Caco-2 (cell line): Measurements from ENCODE around the gene RAB40A. TPM values are rescaled to one million over a fixed set of nuclear protein-coding genes. Genes with fewer than 3 reads are reported as not detected.

ENCODE experiments used
- BruUV-seq: library from RNA; stranded (reverse); fragments of 400-500 nt; replicated peaks from 2 replicates; lab custom pipeline; 2021; lab: Mats Ljungman, UMichigan
- CTCF ChIA-PET: fragments of 300-600 bp; sonication (Branson Sonifier 250); formaldehyde crosslinking; loops from one replicate; lab custom pipeline; 2022; ENCODE audit warnings: antibody characterized with exemption; lab: Charles Lee
- POLR2A ChIA-PET: fragments of 300-600 bp; sonication (Branson Sonifier 250); formaldehyde crosslinking; loops from one replicate; lab custom pipeline; 2022; ENCODE audit warnings: antibody characterized with exemption; lab: Charles Lee
- DNase-seq, 2 experiments: peaks; one replicate each; pipeline versions ENCODE4 v3.0.0 to v3.0.0-alpha.2; 2020 to 2022
- H3K27me3 ChIP-seq: replicated peaks from 2 replicates; pipeline ENCODE4 v1.6.0; 2011; ENCODE audit warnings: low read length; ENCODE audit not compliant: control insufficient read depth, insufficient read depth
- H3K36me3 ChIP-seq: 2 replicates; pipeline ENCODE4 v1.5.1; 2011; ENCODE audit warnings: low read length; ENCODE audit not compliant: control insufficient read depth, insufficient read depth
- H3K4me1 ChIP-seq: fragments of 250-450 bp; sonication (Bioruptor Pico); 2 replicates; pipeline ENCODE4 v1.5.1; 2020; ENCODE audit warnings: mild to moderate bottlenecking
- H3K4me3 ChIP-seq: 2 replicates; pipeline ENCODE4 v1.5.1; 2011; ENCODE audit warnings: low read depth, mild to moderate bottlenecking, control low read depth, low read length
- H3K9me3 ChIP-seq: fragments of 250-450 bp; sonication (Bioruptor Pico); 2 replicates; pipeline ENCODE4 v1.5.1; 2020; ENCODE audit warnings: mild to moderate bottlenecking, moderate library complexity
- H3K27ac Mint-ChIP-seq: one replicate; pipeline ENCODE4 v1.8.0; 2022; ENCODE audit warnings: mixed read lengths; ENCODE audit not compliant: unreplicated experiment
- H3K27me3 Mint-ChIP-seq: one replicate; pipeline ENCODE4 v1.8.0; 2022; ENCODE audit warnings: mixed read lengths; ENCODE audit not compliant: insufficient read depth, unreplicated experiment
- H3K36me3 Mint-ChIP-seq: one replicate; pipeline ENCODE4 v1.8.0; 2022; ENCODE audit warnings: mild to moderate bottlenecking, mixed read lengths; ENCODE audit not compliant: insufficient read depth, unreplicated experiment
- H3K4me1 Mint-ChIP-seq: one replicate; pipeline ENCODE4 v1.8.0; 2022; ENCODE audit warnings: low read depth, mixed read lengths; ENCODE audit not compliant: unreplicated experiment
- H3K4me3 Mint-ChIP-seq: one replicate; pipeline ENCODE4 v1.8.0; 2022; ENCODE audit warnings: mild to moderate bottlenecking, moderate library complexity, mixed read lengths; ENCODE audit not compliant: unreplicated experiment
- H3K9me3 Mint-ChIP-seq: one replicate; pipeline ENCODE4 v1.8.0; 2022; ENCODE audit warnings: mixed read lengths; ENCODE audit not compliant: unreplicated experiment
- intact Hi-C: fragments of 100-400 bp; cut with micrococcal nuclease; formaldehyde crosslinking; loops from one replicate; pipeline ENCODE4 v1.10.0; 2022; ENCODE audit not compliant: unreplicated experiment
- total RNA-seq: library from RNA; stranded (reverse); gene quantifications from 2 replicates; pipeline ENCODE4 v1.2.3, GENCODE V29; 2022
- TF ChIP-seq, protein P1 (sequence below), 2 experiments: fragments of 200-600 bp in 1 of 2; IDR thresholded peaks; 1 replicate in 1 of 2; 2 replicates in 1 of 2; pipeline versions ENCODE4 v1.5.1 to v1.8.0; 2011 to 2022; ENCODE audit warnings: antibody characterized with exemption in 1 of 2, control low read depth in 1 of 2, inconsistent platforms in 1 of 2, low read depth in 1 of 2, low read length in 1 of 2, mild to moderate bottlenecking in 1 of 2, moderate library complexity in 1 of 2; ENCODE audit not compliant: insufficient read depth in 1 of 2, severe bottlenecking in 1 of 2, unreplicated experiment in 1 of 2

RAB40A gene
- total RNA-seq, 1 experiment from 2014 or later: not detected

DNA sequence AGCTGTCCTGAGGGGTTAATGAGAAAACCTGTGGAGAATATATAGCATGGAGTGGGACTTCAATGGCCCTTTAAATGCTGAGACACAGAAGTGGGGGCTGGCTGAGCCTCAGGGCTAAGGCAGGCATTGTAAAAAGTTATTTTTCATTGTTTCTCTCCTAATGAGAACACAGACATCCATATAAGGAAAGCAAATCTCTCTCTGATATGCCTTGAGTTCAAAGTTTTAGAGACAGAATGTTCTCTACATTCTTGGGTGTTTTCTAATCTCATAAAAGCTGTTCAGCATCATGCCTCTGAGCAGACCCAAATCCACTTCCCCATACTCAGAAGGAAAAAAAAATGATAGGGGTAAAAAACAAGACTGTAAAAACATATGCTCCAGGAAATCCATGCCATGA lies 16.8 kb upstream of the RAB40A start:
- ChIA-PET CTCF (interaction anchor here (1.3 kb wide), 1 partner anchor 94 kb away, joined by 4 read pairs; no protein-coding TSS in a partner anchor), POLR2A (no interaction called here)
- Histone ChIP-seq H3K36me3 (no peaks in the 10 kb centered on the region), H3K27me3 (no peaks in the 10 kb centered on the region), H3K9me3 (no peaks in the 10 kb centered on the region), H3K4me1 (peaks cover 5% of the 10 kb centered on the region; the same call in 1 of the 2 replicates), H3K4me3 (no peak overlapping the region)
- Mint-ChIP-seq H3K4me1 (no peaks in the 10 kb centered on the region), H3K9me3 (no peaks in the 10 kb centered on the region), H3K27me3 (no peaks in the 10 kb centered on the region), H3K4me3 (no peak overlapping the region), H3K36me3 (no peaks in the 10 kb centered on the region), H3K27ac (no peak overlapping the region)
- DNase-seq: no peak
- no TSS peak for BruUV-seq
- intact Hi-C loops: no loop called here
- TF ChIP-seq, protein P1, sequence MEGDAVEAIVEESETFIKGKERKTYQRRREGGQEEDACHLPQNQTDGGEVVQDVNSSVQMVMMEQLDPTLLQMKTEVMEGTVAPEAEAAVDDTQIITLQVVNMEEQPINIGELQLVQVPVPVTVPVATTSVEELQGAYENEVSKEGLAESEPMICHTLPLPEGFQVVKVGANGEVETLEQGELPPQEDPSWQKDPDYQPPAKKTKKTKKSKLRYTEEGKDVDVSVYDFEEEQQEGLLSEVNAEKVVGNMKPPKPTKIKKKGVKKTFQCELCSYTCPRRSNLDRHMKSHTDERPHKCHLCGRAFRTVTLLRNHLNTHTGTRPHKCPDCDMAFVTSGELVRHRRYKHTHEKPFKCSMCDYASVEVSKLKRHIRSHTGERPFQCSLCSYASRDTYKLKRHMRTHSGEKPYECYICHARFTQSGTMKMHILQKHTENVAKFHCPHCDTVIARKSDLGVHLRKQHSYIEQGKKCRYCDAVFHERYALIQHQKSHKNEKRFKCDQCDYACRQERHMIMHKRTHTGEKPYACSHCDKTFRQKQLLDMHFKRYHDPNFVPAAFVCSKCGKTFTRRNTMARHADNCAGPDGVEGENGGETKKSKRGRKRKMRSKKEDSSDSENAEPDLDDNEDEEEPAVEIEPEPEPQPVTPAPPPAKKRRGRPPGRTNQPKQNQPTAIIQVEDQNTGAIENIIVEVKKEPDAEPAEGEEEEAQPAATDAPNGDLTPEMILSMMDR (IDR thresholded peaks at IDR 0.05; ENCODE audit: insufficient read depth in 1 of 2, low read depth in 1 of 2, low read length in 1 of 2, severe bottlenecking in 1 of 2, unreplicated experiment in 1 of 2): no peak

DNA sequence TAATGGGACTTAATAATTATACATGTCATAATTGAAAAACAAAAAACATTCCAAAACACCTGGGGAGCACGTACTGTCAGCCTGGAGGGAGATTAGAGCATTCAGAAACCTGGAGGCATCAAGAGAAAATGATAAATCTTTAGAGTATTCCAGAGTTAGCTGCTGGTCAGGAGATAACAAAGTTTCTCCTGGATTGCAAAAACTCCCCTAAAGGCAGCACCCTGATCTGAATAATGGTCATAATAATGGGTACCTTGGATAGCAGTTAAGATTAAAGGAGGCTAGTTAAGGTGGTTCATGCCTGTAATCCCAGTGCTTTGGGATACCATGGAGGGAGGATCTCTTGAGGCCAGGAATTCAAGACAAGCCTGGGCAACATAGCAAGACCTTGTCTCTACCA lies 15.9 kb upstream of the RAB40A start:
- intact Hi-C loops: no loop called here
- H3K4me3 ChIP-seq: no peak overlapping the region
- ChIA-PET POLR2A (no interaction called here), CTCF (no interaction called here)
- Mint-ChIP-seq H3K4me3 (no peak overlapping the region), H3K27me3 (no peaks in the 10 kb centered on the region), H3K36me3 (no peaks in the 10 kb centered on the region), H3K4me1 (no peaks in the 10 kb centered on the region), H3K9me3 (no peaks in the 10 kb centered on the region), H3K27ac (no peak overlapping the region)
- DNase-seq: no peak
- H3K36me3 ChIP-seq: no peaks in the 10 kb centered on the region
- TF ChIP-seq, protein P1 (IDR thresholded peaks at IDR 0.05; ENCODE audit: insufficient read depth in 1 of 2, low read depth in 1 of 2, low read length in 1 of 2, severe bottlenecking in 1 of 2, unreplicated experiment in 1 of 2): no peak
- no TSS peak for BruUV-seq
- no peaks in the 10 kb centered on the region for H3K27me3 ChIP-seq
- H3K9me3 ChIP-seq: no peaks in the 10 kb centered on the region
- H3K4me1 ChIP-seq: peaks cover 5% of the 10 kb centered on the region; the same call in 1 of the 2 replicates

DNA sequence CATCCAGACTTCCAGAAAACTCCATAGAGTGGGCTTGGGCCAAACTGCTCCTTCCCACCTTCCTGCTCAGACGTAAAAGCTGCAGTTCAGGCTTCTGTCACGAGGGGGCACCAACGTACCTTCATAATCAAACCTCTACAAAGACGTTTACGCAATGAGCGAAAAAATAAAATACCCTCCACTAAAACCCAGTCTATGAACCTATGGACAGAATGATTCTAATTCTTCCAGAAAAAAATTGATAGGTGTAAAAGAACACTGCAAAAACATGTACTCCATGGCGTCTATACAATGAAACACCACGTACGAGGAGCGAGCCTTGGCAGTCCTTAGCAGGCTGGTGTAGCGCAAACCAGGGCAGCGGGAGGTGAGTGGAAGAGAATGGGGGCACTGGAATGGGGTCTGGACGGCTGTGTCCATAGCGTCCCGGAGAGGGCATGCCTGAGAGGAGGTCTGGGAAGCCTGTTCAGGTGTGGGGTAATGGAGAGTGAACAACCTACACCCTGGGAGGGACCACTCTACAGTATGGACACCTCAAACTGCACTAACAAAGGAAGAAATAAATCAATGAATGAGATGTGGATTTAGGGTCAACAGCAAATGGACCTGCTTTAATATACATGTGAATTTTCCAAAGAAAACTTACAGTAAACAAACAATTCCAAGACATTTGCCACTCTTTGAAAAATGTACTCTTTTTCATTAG lies 14.4 kb upstream of the RAB40A start:
- Histone ChIP-seq H3K4me1 (no peaks in the 10 kb centered on the region), H3K9me3 (no peaks in the 10 kb centered on the region), H3K36me3 (no peaks in the 10 kb centered on the region), H3K4me3 (peak overlapping the region; percentile 11), H3K27me3 (no peaks in the 10 kb centered on the region)
- intact Hi-C loops: loop anchor here (1.0 to 2.0 kb wide), 4 partner anchors 97 to 281 kb away; no protein-coding TSS in a partner anchor
- no peaks in the 10 kb centered on the region for H3K36me3 Mint-ChIP-seq
- H3K9me3 Mint-ChIP-seq: no peaks in the 10 kb centered on the region
- DNase-seq: peak; percentile 67 to 72
- H3K4me3 Mint-ChIP-seq: peak overlapping the region; percentile 68
- H3K27me3 Mint-ChIP-seq: no peaks in the 10 kb centered on the region
- POLR2A ChIA-PET: interaction anchor here (1.0 kb wide), 1 partner anchor 96 kb away, joined by 5 read pairs; no protein-coding TSS in a partner anchor
- no peaks in the 10 kb centered on the region for H3K4me1 Mint-ChIP-seq
- CTCF ChIA-PET: interaction anchor here (1.9 kb wide), 1 partner anchor 96 kb away, joined by 12 read pairs; no protein-coding TSS in a partner anchor
- H3K27ac Mint-ChIP-seq: no peak overlapping the region
- no TSS peak for BruUV-seq
- TF ChIP-seq, protein P1 (IDR thresholded peaks at IDR 0.05; ENCODE audit: insufficient read depth in 1 of 2, low read depth in 1 of 2, low read length in 1 of 2, severe bottlenecking in 1 of 2, unreplicated experiment in 1 of 2): peak; percentile 66 to 74
